Measurements from ENCODE around the gene COX6B2. TPM values are rescaled to one million over a fixed set of nuclear protein-coding genes. Genes with fewer than 3 reads are reported as not detected.

Gene COX6B2
- total and polyA plus RNA-seq, 2 of the 8 experiments (the other 6 are each of a cell fraction or from before 2014, with no cell fraction given), result 4.9 to 6.4 TPM

Other genes starting within 250 kb of the COX6B2 start
- gene PPP1R12C, start 237.1 kb downstream of the COX6B2 start, total RNA-seq (2021; fragmentation: NEBNext Ultra II Directional; extraction: Animal tissue kit (Norgen Biotek cat#: 25700)), result 71.5 and 88.8 TPM in 2 replicates
- gene PPP1R12C, start 237.1 kb downstream of the COX6B2 start, polyA plus RNA-seq (2011; rRNA removed), result 31.7 and 49.5 TPM in 2 replicates
- gene TNNT1, start 205.5 kb downstream of the COX6B2 start, total RNA-seq (2021; fragmentation: NEBNext Ultra II Directional; extraction: Animal tissue kit (Norgen Biotek cat#: 25700)), result 107 and 115 TPM in 2 replicates
- gene TNNT1, start 205.5 kb downstream of the COX6B2 start, polyA plus RNA-seq (2011; rRNA removed), result 69.6 and 97.9 TPM in 2 replicates
- gene TNNI3, start 197.0 kb downstream of the COX6B2 start, total RNA-seq (2021; fragmentation: NEBNext Ultra II Directional; extraction: Animal tissue kit (Norgen Biotek cat#: 25700)), result 16.6 and 16.9 TPM in 2 replicates
- gene TNNI3, start 197.0 kb downstream of the COX6B2 start, polyA plus RNA-seq (2011; rRNA removed), result 56.0 and 67.9 TPM in 2 replicates
- gene DNAAF3, start 188.1 kb downstream of the COX6B2 start, total RNA-seq (2021; fragmentation: NEBNext Ultra II Directional; extraction: Animal tissue kit (Norgen Biotek cat#: 25700)), result 5.4 and 5.7 TPM in 2 replicates
- gene DNAAF3, start 188.1 kb downstream of the COX6B2 start, polyA plus RNA-seq (2011; rRNA removed), result 8.0 and 13.8 TPM in 2 replicates
- 0.35 and 0.99 TPM in 2 replicates for gene SYT5, start 174.4 kb downstream of the COX6B2 start, total RNA-seq (2021; fragmentation: NEBNext Ultra II Directional; extraction: Animal tissue kit (Norgen Biotek cat#: 25700))
- 0.67 and 1.6 TPM in 2 replicates for gene SYT5, start 174.4 kb downstream of the COX6B2 start, polyA plus RNA-seq (2011; rRNA removed)
- gene PTPRH, start 145.2 kb downstream of the COX6B2 start, total RNA-seq (2021; fragmentation: NEBNext Ultra II Directional; extraction: Animal tissue kit (Norgen Biotek cat#: 25700)), result 0.21 and 0.30 TPM in 2 replicates
- 0.39 and 1.1 TPM in 2 replicates for gene PTPRH, start 145.2 kb downstream of the COX6B2 start, polyA plus RNA-seq (2011; rRNA removed)
- 2.0 and 2.1 TPM in 2 replicates for gene TMEM86B, start 126.0 kb downstream of the COX6B2 start, total RNA-seq (2021; fragmentation: NEBNext Ultra II Directional; extraction: Animal tissue kit (Norgen Biotek cat#: 25700))
- gene TMEM86B, start 126.0 kb downstream of the COX6B2 start, polyA plus RNA-seq (2011; rRNA removed), result 2.9 and 4.2 TPM in 2 replicates
- gene PPP6R1, start 95.7 kb downstream of the COX6B2 start, total RNA-seq (2021; fragmentation: NEBNext Ultra II Directional; extraction: Animal tissue kit (Norgen Biotek cat#: 25700)), result 74.4 and 75.6 TPM in 2 replicates
- 36.4 and 52.5 TPM in 2 replicates for gene PPP6R1, start 95.7 kb downstream of the COX6B2 start, polyA plus RNA-seq (2011; rRNA removed)
- 63.4 and 68.8 TPM in 2 replicates for gene HSPBP1, start 74.6 kb downstream of the COX6B2 start, total RNA-seq (2021; fragmentation: NEBNext Ultra II Directional; extraction: Animal tissue kit (Norgen Biotek cat#: 25700))
- 100 and 111 TPM in 2 replicates for gene HSPBP1, start 74.6 kb downstream of the COX6B2 start, polyA plus RNA-seq (2011; rRNA removed)
- 32.7 and 33.6 TPM in 2 replicates for gene BRSK1, start 70.7 kb downstream of the COX6B2 start, total RNA-seq (2021; fragmentation: NEBNext Ultra II Directional; extraction: Animal tissue kit (Norgen Biotek cat#: 25700))
- gene BRSK1, start 70.7 kb downstream of the COX6B2 start, polyA plus RNA-seq (2011; rRNA removed), result 27.6 and 55.2 TPM in 2 replicates
- 0.88 and 0.91 TPM in 2 replicates for gene TMEM150B, start 29.4 kb downstream of the COX6B2 start, total RNA-seq (2021; fragmentation: NEBNext Ultra II Directional; extraction: Animal tissue kit (Norgen Biotek cat#: 25700))
- gene TMEM150B, start 29.4 kb downstream of the COX6B2 start, polyA plus RNA-seq (2011; rRNA removed), result 0.41 and 0.46 TPM in 2 replicates
- gene KMT5C, start 14.8 kb downstream of the COX6B2 start, total RNA-seq (2021; fragmentation: NEBNext Ultra II Directional; extraction: Animal tissue kit (Norgen Biotek cat#: 25700)), result 31.5 and 33.4 TPM in 2 replicates
- 24.9 and 59.4 TPM in 2 replicates for gene KMT5C, start 14.8 kb downstream of the COX6B2 start, polyA plus RNA-seq (2011; rRNA removed)
- not detected in 2 replicates for gene GARIN5B, start 8.5 kb upstream of the COX6B2 start, total RNA-seq (2021; fragmentation: NEBNext Ultra II Directional; extraction: Animal tissue kit (Norgen Biotek cat#: 25700))
- 0.03 and 0.05 TPM in 2 replicates for gene GARIN5B, start 8.5 kb upstream of the COX6B2 start, polyA plus RNA-seq (2011; rRNA removed)
- 1.6 and 2.8 TPM in 2 replicates for gene IL11, start 15.7 kb upstream of the COX6B2 start, total RNA-seq (2021; fragmentation: NEBNext Ultra II Directional; extraction: Animal tissue kit (Norgen Biotek cat#: 25700))
- gene IL11, start 15.7 kb upstream of the COX6B2 start, polyA plus RNA-seq (2011; rRNA removed), result 1.7 and 2.7 TPM in 2 replicates
- gene TMEM190, start 22.1 kb upstream of the COX6B2 start, total RNA-seq (2021; fragmentation: NEBNext Ultra II Directional; extraction: Animal tissue kit (Norgen Biotek cat#: 25700)), result 1.4 TPM in 1 of 2 replicates, not detected in the other
- 1.6 and 4.5 TPM in 2 replicates for gene TMEM190, start 22.1 kb upstream of the COX6B2 start, polyA plus RNA-seq (2011; rRNA removed)
- gene TMEM238, start 29.6 kb upstream of the COX6B2 start, total RNA-seq (2021; fragmentation: NEBNext Ultra II Directional; extraction: Animal tissue kit (Norgen Biotek cat#: 25700)), result 3.8 and 3.9 TPM in 2 replicates
- 0.49 and 0.53 TPM in 2 replicates for gene TMEM238, start 29.6 kb upstream of the COX6B2 start, polyA plus RNA-seq (2011; rRNA removed)
- gene RPL28, start 31.2 kb upstream of the COX6B2 start, total RNA-seq (2021; fragmentation: NEBNext Ultra II Directional; extraction: Animal tissue kit (Norgen Biotek cat#: 25700)), result 2,123 and 2,232 TPM in 2 replicates
- 6,692 and 8,402 TPM in 2 replicates for gene RPL28, start 31.2 kb upstream of the COX6B2 start, polyA plus RNA-seq (2011; rRNA removed)
- 398 and 402 TPM in 2 replicates for gene UBE2S, start 53.1 kb upstream of the COX6B2 start, total RNA-seq (2021; fragmentation: NEBNext Ultra II Directional; extraction: Animal tissue kit (Norgen Biotek cat#: 25700))
- 466 and 530 TPM in 2 replicates for gene UBE2S, start 53.1 kb upstream of the COX6B2 start, polyA plus RNA-seq (2011; rRNA removed)
- 0.98 and 1.0 TPM in 2 replicates for gene SHISA7, start 88.6 kb upstream of the COX6B2 start, total RNA-seq (2021; fragmentation: NEBNext Ultra II Directional; extraction: Animal tissue kit (Norgen Biotek cat#: 25700))
- 0.76 and 1.1 TPM in 2 replicates for gene SHISA7, start 88.6 kb upstream of the COX6B2 start, polyA plus RNA-seq (2011; rRNA removed)
- 96.9 and 106 TPM in 2 replicates for gene ISOC2, start 106.9 kb upstream of the COX6B2 start, total RNA-seq (2021; fragmentation: NEBNext Ultra II Directional; extraction: Animal tissue kit (Norgen Biotek cat#: 25700))
- 152 and 195 TPM in 2 replicates for gene ISOC2, start 106.9 kb upstream of the COX6B2 start, polyA plus RNA-seq (2011; rRNA removed)
- gene C19orf85, start 110.0 kb upstream of the COX6B2 start, total RNA-seq (2021; fragmentation: NEBNext Ultra II Directional; extraction: Animal tissue kit (Norgen Biotek cat#: 25700)), result 3.2 and 3.6 TPM in 2 replicates
- gene C19orf85, start 110.0 kb upstream of the COX6B2 start, polyA plus RNA-seq (2011; rRNA removed), result 2.2 and 3.3 TPM in 2 replicates
- 10.8 and 12.9 TPM in 2 replicates for gene ZNF628, start 121.9 kb upstream of the COX6B2 start, total RNA-seq (2021; fragmentation: NEBNext Ultra II Directional; extraction: Animal tissue kit (Norgen Biotek cat#: 25700))
- gene ZNF628, start 121.9 kb upstream of the COX6B2 start, polyA plus RNA-seq (2011; rRNA removed), result 1.7 and 4.5 TPM in 2 replicates
- 69.1 and 71.2 TPM in 2 replicates for gene NAT14, start 130.5 kb upstream of the COX6B2 start, total RNA-seq (2021; fragmentation: NEBNext Ultra II Directional; extraction: Animal tissue kit (Norgen Biotek cat#: 25700))
- gene NAT14, start 130.5 kb upstream of the COX6B2 start, polyA plus RNA-seq (2011; rRNA removed), result 47.1 and 79.5 TPM in 2 replicates
- 1.7 and 2.3 TPM in 2 replicates for gene SSC5D, start 133.7 kb upstream of the COX6B2 start, total RNA-seq (2021; fragmentation: NEBNext Ultra II Directional; extraction: Animal tissue kit (Norgen Biotek cat#: 25700))
- 0.39 and 0.72 TPM in 2 replicates for gene SSC5D, start 133.7 kb upstream of the COX6B2 start, polyA plus RNA-seq (2011; rRNA removed)
- 3.9 and 4.1 TPM in 2 replicates for gene SBK2, start 182.4 kb upstream of the COX6B2 start, total RNA-seq (2021; fragmentation: NEBNext Ultra II Directional; extraction: Animal tissue kit (Norgen Biotek cat#: 25700))
- 3.2 and 7.4 TPM in 2 replicates for gene SBK2, start 182.4 kb upstream of the COX6B2 start, polyA plus RNA-seq (2011; rRNA removed)
- 0.76 and 0.94 TPM in 2 replicates for gene SBK3, start 190.8 kb upstream of the COX6B2 start, total RNA-seq (2021; fragmentation: NEBNext Ultra II Directional; extraction: Animal tissue kit (Norgen Biotek cat#: 25700))
- gene SBK3, start 190.8 kb upstream of the COX6B2 start, polyA plus RNA-seq (2011; rRNA removed), result 1.5 and 2.8 TPM in 2 replicates
- 18.9 and 19.0 TPM in 2 replicates for gene ZNF579, start 226.1 kb upstream of the COX6B2 start, total RNA-seq (2021; fragmentation: NEBNext Ultra II Directional; extraction: Animal tissue kit (Norgen Biotek cat#: 25700))
- gene ZNF579, start 226.1 kb upstream of the COX6B2 start, polyA plus RNA-seq (2011; rRNA removed), result 10.0 and 16.4 TPM in 2 replicates
- 17.6 and 18.5 TPM in 2 replicates for gene FIZ1, start 244.8 kb upstream of the COX6B2 start, total RNA-seq (2021; fragmentation: NEBNext Ultra II Directional; extraction: Animal tissue kit (Norgen Biotek cat#: 25700))
- gene FIZ1, start 244.8 kb upstream of the COX6B2 start, polyA plus RNA-seq (2011; rRNA removed), result 9.1 and 13.0 TPM in 2 replicates
- gene ZNF524, start 245.6 kb upstream of the COX6B2 start, total RNA-seq (2021; fragmentation: NEBNext Ultra II Directional; extraction: Animal tissue kit (Norgen Biotek cat#: 25700)), result 4.7 and 5.4 TPM in 2 replicates
- gene ZNF524, start 245.6 kb upstream of the COX6B2 start, polyA plus RNA-seq (2011; rRNA removed), result 4.4 and 7.0 TPM in 2 replicates

Data from H1 (cell line).